Measurements from ENCODE around the gene ANKMY1. TPM values are rescaled to one million over a fixed set of nuclear protein-coding genes. Genes with fewer than 3 reads are reported as not detected.

ANKMY1 gene, protein sequence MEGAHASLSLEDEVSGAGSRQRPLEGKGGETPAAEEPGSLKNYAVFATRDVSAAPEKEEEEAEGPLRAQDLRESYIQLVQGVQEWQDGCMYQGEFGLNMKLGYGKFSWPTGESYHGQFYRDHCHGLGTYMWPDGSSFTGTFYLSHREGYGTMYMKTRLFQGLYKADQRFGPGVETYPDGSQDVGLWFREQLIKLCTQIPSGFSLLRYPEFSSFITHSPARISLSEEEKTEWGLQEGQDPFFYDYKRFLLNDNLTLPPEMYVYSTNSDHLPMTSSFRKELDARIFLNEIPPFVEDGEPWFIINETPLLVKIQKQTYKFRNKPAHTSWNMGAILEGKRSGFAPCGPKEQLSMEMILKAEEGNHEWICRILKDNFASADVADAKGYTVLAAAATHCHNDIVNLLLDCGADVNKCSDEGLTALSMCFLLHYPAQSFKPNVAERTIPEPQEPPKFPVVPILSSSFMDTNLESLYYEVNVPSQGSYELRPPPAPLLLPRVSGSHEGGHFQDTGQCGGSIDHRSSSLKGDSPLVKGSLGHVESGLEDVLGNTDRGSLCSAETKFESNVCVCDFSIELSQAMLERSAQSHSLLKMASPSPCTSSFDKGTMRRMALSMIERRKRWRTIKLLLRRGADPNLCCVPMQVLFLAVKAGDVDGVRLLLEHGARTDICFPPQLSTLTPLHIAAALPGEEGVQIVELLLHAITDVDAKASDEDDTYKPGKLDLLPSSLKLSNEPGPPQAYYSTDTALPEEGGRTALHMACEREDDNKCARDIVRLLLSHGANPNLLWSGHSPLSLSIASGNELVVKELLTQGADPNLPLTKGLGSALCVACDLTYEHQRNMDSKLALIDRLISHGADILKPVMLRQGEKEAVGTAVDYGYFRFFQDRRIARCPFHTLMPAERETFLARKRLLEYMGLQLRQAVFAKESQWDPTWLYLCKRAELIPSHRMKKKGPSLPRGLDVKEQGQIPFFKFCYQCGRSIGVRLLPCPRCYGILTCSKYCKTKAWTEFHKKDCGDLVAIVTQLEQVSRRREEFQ
- total RNA-seq: 5.8 and 9.3 TPM in 2 replicates

DNA sequence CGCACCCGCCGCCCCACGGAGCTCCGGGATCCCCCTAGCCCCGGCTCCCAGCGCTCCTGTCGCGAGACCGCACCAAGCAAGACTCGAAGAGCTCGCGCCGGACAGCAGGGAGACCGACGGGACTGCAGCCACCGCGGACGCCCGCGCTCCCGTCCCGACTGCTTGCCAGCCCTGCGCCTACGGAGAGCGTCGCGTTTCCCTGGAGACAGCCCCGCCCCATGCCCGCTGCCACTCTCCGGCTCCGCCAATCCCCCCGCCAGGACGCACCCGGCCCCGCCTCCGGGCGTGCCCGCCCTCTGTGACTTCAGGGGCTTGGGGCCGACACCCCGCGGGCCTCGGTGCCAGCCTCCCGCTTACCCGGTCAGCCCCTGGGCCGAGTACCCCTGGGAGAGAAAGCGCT, at the start of gene ANKMY1:
TSS of gene ANKMY1 (minus strand) at position 181 of the 400 bp plus-strand sequence. CDS start 653 bp downstream, outside the sequence.

DNA sequence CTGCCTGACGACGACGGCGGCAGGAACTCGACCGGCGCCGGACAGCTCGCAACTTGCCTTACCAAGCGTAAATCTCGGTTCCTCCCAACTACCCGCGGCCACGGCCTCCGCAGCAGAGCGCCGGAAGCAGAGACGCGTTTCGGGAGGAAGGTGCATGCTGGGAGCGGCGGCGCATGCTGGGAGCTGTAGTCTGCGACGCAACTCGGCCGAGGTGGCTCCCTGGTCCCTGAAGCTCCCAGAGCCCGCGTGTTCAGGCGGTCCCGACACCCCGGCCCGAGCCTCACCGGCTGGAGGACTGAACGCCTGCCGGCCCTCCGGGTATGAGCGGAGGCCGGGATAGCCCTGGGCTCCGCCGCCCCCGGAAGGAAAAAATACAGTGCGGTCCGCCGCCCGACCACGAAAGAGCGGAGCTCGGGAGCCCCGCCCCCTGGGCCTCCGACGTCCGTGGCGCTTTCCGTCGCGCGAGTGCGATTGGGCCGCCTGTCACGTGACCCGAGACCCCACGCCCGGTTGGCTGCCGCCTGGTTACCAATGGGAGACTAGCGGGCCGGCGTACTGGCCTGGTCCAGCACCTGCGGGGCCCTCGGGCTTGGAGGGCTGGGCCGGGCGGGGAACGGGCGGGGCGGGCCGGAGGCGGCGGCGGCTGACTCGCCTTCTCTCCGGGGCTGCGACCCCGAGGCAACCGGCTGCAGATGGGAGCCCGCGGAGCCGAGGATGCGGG, 28.6 kb upstream of the ANKMY1 start, which contains the start of gene CAPN10:
TSS of gene CAPN10 (plus strand) at position 537 of the 721 bp plus-strand sequence. CDS start at position 715, 178 bp downstream.

DNA sequence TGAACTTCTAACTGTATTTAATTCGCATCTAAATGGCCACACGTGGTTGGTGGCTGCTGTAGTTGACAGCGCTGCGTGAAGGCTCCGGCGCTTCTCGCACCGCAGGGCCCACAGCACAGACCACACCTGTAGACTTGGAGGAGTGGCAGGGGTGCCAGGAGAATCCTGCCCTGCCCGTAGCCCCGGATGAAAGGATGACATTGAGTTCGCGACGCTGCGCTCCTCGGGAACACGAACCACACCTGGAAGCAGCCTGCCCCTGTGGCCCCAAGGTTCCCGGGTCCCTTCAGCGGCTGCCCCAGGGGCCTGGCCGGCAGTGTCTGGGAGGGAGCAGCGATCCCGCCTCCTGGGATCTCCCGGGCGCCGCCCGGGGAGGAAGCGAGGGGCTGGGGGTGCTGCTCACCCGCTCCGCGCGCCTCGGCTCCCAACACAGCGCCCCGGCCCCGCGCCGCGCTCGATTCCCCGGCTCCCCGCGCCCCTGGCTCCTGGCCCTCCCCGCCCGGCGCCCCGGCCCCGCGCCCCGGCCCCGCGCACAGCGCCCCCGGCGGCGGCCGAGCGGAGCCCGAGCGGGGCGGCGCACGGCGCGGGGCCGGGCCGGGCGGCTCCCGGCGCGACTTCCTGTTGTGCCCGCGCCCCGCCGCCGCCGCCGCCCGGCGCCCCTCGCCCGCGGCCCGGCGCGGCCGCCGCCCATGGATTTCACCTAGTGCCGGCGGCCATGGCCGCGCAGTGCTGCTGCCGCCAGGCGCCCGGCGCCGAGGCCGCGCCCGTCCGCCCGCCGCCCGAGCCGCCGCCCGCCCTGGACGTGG, 10.3 kb upstream of the ANKMY1 start, which contains the start of gene RNPEPL1:
TSS of gene RNPEPL1 (plus strand) at position 613 of the 806 bp plus-strand sequence. CDS start at position 716, 103 bp downstream.

DNA sequence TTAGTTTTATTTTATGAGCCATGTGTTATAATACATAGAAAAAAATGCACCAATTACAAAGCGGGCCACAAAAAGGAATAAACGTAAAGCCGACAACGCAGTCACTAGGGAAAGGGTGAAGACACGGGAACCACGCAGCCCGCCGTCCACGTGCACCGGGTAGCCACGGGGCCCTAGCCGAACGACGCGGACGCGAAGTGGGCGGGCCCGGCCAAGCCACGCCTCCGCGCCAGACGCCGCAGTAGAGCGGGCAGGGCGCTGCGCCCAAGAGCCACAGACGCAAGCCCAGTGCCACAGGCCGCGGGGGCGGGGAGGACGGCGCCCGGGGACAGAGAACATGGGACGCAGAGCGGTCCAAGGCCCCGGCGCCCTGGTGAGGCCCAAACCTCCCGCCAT, 2.3 kb upstream of the ANKMY1 start, which contains the start of gene DUSP28:
TSS of gene DUSP28 (plus strand) at position 274 of the 396 bp plus-strand sequence. CDS start 328 bp downstream, outside the sequence.

DNA sequence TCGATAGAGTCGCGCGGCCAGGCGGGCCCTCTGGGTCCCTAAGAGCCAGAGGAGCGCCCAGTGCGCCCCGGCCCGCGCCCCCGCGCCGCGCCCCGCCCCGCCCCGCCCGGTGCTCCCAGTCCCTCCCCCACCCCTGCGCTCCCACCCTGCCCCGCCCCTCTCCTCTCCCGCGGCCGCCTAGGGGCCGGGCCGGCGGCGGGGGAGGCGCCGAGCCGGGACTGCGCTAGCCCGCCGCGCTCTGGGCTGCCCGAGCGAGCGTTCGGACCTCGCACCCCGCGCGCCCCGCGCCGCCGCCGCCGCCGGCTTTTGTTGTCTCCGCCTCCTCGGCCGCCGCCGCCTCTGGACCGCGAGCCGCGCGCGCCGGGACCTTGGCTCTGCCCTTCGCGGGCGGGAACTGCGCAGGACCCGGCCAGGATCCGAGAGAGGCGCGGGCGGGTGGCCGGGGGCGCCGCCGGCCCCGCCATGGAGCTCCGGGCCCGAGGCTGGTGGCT, 122.3 kb downstream of the ANKMY1 start, which contains the start of gene GPC1:
TSS of gene GPC1 (plus strand) at position 207 of the 491 bp plus-strand sequence. CDS start at position 463, 256 bp downstream.

Other genes starting within 250 kb of the ANKMY1 start
- 42.9 and 55.0 TPM in 2 replicates for gene GPC1, start 122.3 kb downstream of the ANKMY1 start, total RNA-seq
- gene DUSP28, start 2.4 kb upstream of the ANKMY1 start, total RNA-seq: 2.3 and 3.7 TPM in 2 replicates
- gene RNPEPL1, start 10.5 kb upstream of the ANKMY1 start, total RNA-seq: 5.4 and 7.7 TPM in 2 replicates
- gene CAPN10, start 28.7 kb upstream of the ANKMY1 start, total RNA-seq: 20.1 and 20.9 TPM in 2 replicates
- 0.19 and 0.85 TPM in 2 replicates for gene GPR35, start 67.5 kb upstream of the ANKMY1 start, total RNA-seq
- gene AQP12B, start 124.9 kb upstream of the ANKMY1 start, total RNA-seq: not detected in 2 replicates
- gene AQP12A, start 133.9 kb upstream of the ANKMY1 start, total RNA-seq: not detected in 2 replicates

All from regular cardiac myocyte (primary cell).